Dedifferentiated amniotic fluid mesenchymal stem cell (primary cell): ENCODE data around the gene ESPNL.
"Not testable (repeated sequence)": the region's sequence is repeated elsewhere in the genome, so short reads cannot be mapped to it uniquely, and the experiment has no call there.

ENCODE experiments used
- DNase-seq: peaks from one replicate; pipeline ENCODE4 v3.0.0-alpha.2; 2016; ENCODE audit errors: extremely low spot score

ESPNL gene

GRCh38 chr2:238100049-238100820, at the start of gene ESPNL:
TSS of gene ESPNL (plus strand) at chr2:238100340. CDS start at chr2:238100420, 80 bp downstream.
- DNase-seq, result no peak

GRCh38 chr2:238053191-238053776, 46.9 kb upstream of the ESPNL start:
- DNase-seq, result no peak

GRCh38 chr2:238055841-238056240, 44.3 kb upstream of the ESPNL start:
- DNase-seq, result no peak

GRCh38 chr2:238057696-238058575, 42.2 kb upstream of the ESPNL start:
- not testable (repeated sequence) for DNase-seq

GRCh38 chr2:238059505-238059904, 40.6 kb upstream of the ESPNL start:
- DNase-seq, result no peak

GRCh38 chr2:238060096-238060541, 40.0 kb upstream of the ESPNL start:
- DNase-seq, result no peak

- DNase-seq, result peak; percentile 97
Observed at GRCh38 chr2:238060542-238061314, 39.4 kb upstream of the ESPNL start, which contains the start of gene SCLY. TSS of gene SCLY (plus strand) at chr2:238061001. CDS start at chr2:238061055, 54 bp downstream.

- DNase-seq, result no peak
Observed at GRCh38 chr2:238061315-238062202, 38.6 kb upstream of the ESPNL start.

DNA sequence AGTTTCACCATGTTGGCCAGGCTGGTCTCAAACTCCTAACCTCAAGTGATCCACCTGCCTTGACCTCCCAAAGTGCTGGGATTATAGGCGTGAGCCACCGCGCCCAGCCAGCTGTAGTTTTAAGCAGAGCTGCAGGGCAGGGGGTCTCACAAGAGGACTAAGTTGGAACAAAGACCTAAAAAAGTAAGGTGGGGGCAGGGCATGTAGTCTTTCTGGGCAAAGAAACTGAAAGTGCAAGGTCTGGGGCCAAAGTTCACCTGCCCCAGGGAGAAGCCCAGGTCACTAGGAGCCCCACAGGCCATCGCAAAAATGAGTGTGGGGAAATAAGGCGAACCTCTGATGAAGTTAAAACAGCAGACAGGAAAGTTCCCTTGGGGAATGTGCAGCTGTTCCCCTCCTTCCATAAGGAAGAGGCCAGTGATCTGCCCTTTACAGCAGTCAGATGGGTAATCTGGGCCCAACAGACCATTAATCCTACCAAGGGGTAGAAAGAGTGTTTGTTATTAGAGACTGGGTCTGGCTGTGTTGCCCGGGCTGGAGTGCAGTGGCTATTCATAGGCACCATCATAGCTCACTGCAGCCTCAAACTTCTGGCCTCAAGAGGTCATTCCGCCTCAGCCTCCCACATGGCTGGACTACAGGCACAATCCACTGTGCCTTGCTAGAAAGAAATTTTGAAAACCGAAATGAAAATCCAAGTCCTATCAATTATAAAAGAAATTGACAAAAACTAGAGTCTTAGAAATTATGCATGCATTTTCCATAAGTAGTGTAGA, 36.5 kb upstream of the ESPNL start:
- no peak for DNase-seq

DNA sequence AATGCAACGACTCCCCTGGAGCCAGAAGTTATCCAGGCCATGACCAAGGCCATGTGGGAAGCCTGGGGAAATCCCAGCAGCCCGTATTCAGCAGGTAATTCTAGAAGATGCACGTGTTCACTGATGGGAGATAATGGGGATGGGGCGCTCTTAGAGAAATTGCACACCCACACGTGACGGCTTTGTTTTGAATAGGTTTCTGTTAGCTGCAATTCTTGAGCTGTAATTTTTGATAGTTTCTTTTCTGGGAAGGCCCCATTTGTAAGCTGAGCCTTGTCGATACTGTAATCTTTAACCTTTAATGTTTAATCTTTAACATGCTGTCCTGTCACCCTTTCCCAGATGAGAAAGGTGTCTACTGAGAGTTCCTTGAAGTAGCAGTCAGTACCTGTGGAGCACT, 35.8 kb upstream of the ESPNL start:
- DNase-seq, result no peak

DNA sequence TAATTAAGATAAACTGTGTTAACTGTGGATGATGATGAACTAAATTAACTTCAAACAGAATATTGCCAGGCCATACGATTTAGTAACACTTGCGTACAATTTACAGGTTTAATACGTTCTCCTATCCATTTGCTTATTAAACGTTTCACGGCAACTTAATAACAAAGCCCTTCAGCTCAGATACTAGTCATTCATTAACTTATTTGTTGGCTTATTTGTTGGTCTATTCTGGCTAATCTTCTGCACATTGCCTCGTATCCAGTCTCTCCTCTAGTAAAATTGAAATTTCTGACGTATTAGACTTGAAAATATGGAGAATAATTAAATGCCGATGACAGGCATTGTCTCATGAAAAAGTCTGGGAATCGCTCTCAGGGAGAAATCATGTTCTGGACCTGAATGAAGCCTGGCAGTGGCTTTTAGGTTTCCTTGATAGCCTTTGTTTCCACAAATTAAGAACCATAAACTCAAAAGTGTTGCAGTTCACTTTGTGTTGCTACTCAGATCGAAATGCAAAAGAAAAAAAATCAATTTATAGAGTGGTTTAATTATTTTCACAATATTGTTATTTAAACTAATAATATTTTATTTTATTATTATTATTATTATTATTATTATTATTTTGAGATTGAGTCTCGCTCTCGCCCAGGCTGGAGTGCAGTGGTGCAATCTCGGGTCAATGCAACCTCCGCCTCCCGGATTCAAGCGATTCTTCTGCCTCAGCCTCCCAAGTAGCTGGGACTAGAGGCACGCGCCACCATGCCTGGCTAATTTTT, 34.9 kb upstream of the ESPNL start:
- no peak for DNase-seq

DNA sequence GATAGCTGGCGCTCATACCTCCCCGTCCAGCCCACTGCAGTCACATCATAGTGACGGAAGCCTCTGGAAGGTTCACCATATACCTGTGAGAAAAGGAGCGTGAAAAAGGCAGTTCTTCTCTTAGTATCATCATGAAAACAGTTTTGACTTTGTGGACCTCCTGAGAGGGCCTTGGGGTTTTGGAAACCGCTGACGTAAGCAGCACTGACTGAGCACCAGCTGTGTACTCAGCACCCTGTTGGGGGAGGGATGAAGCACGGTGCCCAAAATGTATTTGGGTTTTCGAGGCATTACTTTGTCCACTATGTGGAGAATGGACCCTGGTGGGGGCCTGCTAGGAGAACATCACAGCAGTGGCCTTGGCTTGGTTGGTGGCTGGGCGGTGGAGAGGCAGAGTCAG, 33.9 kb upstream of the ESPNL start:
- no peak for DNase-seq

- DNase-seq, result not testable (repeated sequence)
Observed at GRCh38 chr2:238066718-238067117, 33.4 kb upstream of the ESPNL start.

DNA sequence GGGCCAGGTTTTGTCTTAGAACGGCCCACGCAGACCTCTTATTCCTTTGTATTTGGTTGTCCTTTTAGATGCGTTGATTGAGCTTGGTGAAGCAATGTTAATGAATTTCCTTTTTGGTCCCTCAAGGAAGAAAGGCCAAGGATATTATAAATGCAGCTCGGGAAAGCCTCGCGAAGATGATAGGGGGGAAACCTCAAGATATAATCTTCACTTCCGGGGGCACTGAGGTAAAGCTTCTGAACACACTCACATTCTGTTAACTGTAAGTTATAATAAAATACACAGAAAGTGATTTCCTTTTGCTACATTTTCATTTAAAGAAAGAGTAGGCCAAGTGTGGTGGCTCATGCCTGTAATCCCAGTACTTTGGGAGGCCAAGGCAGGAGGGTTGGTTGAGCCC, 32.2 kb upstream of the ESPNL start:
- no peak for DNase-seq

DNA sequence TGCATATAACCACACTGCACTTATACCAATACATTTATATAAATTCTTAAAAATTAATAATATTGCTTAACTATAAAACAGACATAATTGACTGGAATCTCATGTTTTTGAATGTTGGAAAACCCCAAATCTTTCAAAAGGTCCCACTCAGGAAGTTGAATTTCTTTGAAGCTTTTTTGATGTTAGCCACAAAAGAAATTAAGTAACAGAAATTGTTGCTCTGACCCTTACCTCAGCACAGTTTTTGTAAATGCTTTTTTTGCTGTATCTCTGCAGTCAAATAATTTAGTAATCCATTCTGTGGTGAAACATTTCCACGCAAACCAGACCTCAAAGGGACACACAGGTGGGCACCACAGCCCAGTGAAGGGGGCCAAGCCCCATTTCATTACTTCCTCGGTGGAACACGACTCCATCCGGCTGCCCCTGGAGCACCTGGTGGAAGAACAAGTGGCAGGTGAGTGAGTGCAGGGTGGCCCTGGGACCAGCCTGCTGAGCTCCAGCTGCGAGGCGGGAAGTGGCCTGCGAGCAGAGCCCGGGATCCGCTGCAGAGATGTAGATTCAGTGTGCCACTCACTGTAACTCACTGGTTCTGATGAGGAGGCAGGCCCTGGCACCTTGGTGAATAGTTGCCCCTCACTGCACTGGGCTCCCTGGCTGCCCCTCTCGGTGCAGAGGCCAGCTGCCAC, 31.0 kb upstream of the ESPNL start:
- DNase-seq, result no peak

DNA sequence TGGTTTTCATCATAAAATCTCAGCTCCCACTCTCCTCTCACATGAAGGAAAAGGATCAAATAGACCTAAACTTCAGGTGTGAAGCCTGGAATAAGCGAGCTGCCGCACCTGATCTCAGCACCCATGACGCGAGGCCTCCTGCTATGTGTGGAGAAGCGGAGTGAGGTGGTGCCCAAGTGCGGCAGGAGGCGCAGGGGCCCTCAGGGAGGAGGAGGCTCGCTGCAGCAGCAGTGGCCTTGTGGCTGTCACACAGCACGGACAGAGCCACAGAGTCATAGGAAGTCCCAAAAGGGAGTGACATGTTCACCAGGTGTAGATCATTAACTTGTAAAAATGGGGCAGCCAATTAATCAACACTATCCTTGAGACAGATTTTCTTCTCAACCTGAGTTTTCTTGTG, 30.3 kb upstream of the ESPNL start:
- DNase-seq, result no peak

- no peak for DNase-seq
Observed at GRCh38 chr2:238075397-238075796, 24.7 kb upstream of the ESPNL start.

- no peak for DNase-seq
Observed at GRCh38 chr2:238077292-238077691, 22.8 kb upstream of the ESPNL start.
